GM19193 (cell line): ENCODE measurements around the gene TSEN54.

Source experiments
- POLR2A ChIP-seq: IDR thresholded peaks from 4 replicates; pipeline ENCODE4 v1.6.1; 2011; ENCODE audit not compliant: insufficient read depth, insufficient read length; ENCODE audit errors: extremely low read depth

Gene TSEN54

GRCh38 chr17:75539967-75540729, 23.8 kb downstream of the TSEN54 start:
- no peak for TF ChIP-seq POLR2A

GRCh38 chr17:75540923-75541503, 24.7 kb downstream of the TSEN54 start:
- no peak for TF ChIP-seq POLR2A

DNA sequence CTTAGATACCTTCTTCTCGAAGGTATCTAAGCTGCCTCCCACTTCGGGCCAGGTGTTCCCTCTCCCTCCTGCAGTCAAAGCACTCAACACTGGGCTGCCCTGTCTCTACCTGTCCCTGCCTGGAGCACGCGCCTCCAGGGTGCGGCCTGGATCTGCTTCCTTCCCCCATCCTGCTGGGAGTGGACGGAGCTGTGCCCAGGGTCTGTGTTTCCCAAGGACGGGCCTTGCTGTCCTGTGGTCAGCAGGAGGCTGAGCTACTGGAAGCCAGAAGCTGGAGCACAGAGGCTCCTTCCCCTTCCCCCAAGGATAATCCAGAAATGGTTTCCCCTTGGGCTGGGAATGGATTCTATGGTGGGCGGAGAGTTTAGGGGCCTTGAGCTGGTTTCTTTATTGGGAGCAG, 25.9 kb downstream of the TSEN54 start:
- TF ChIP-seq POLR2A: no peak

DNA sequence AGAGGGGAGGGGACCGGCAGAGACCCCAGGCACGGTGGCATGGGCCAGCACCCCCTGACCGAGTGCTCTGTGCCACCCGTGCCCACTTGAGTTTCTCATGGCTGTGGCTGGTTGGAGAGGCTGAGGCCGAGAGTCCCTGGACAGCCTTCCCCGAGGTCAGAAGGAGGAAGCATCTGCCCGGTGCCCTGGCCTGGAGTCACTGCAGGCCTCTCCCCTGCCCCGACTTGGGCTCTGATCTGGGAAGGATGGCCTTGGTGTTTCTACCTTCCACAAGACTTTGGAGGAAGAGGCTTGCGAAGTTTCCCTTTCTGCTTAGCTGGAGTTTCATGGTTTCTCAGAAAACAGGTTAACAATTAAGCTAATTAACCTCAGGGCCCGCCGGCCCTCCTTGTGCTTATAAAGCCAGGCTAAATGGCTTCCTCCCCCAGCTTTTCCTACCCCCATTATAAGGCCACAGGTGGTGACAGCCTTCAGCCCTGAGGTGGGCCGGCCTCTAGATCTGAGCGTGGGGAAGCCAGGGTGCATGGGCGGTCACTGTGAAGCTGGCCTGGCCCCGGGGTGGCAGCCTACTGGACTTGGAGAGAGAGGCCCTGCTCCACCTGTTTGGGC, 26.5 kb downstream of the TSEN54 start:
- no peak for TF ChIP-seq POLR2A

DNA sequence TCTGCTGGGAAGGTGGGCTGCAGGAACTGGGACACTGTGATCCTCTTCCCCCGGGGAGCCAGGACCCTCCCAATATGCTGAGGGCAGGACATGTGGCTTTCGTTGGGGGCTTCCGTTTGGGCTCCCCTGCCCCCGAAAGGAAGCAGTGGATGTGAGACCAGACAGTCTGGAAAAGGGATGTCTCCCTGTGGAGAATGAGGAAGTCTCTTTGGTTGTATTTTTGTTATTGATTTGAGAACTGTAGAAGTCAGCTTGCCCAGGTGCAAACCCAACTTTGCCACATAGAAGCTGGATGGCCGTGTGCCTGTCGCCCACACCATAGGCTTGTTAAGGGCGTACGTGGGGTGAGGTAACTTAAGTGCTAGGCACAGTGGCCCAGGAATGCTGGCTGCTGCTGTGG, 27.9 kb downstream of the TSEN54 start:
- TF ChIP-seq POLR2A: no peak

DNA sequence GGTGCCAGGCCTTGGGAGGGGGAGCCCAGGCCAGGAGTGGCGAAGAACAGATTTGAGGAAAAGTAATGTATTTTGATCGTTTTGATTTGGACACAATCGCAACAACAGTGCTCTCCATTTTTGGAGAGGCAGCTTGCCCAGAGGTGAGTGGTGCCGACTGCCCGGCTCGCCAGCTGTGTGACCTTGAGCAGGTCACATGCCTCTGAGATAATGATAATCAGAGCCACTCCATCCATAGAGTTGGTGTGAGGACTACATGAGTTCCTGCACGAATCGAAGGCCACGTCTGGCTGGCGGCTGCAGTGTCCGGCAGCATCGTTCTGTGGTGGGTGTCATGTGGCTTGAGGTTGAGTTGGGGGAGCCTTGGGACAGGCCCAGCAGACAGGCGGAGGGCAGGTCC, 29.9 kb downstream of the TSEN54 start:
- no peak for TF ChIP-seq POLR2A

DNA sequence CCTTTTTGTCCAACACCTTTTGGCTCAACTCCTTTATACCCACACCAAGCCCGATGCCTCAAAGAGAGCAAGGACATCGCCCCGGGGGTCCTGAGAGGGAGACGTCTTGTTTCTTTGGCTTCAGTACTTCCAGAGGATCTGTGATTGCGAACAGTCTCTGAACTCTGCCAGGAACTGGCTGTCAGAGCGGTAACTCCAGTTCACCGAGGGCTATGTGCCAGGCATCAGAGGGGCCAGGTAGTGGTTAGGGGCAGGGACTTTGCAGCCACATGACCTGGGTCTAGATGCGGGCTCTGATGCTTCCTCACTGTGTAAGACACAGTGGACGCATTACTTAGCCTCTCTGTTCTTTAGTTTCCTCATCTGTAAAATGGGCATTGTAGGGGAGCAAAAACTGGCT, 30.8 kb downstream of the TSEN54 start:
- TF ChIP-seq POLR2A: no peak

DNA sequence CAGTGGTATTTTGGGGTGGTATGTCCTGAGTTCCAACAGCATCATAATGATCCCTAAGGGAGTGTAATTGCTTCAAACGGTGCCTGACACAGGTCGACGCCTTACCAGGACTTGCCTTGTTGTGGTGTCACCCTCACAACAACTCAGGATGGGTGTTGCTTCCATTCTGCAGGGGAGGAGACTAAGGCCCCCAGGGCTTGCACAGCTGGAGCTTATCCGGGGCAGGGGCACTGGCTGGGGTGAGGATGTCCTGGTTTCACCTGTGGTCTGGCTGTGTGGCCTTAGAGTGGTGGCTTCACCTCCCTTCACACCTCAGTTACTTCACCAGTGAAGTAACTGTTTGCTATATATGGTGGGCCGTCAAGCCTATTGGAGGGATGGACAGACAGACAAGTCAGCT, 32.5 kb downstream of the TSEN54 start:
- TF ChIP-seq POLR2A: no peak

- TF ChIP-seq POLR2A: no peak
Measured at GRCh38 chr17:75549246-75550138, 33.2 kb downstream of the TSEN54 start.

DNA sequence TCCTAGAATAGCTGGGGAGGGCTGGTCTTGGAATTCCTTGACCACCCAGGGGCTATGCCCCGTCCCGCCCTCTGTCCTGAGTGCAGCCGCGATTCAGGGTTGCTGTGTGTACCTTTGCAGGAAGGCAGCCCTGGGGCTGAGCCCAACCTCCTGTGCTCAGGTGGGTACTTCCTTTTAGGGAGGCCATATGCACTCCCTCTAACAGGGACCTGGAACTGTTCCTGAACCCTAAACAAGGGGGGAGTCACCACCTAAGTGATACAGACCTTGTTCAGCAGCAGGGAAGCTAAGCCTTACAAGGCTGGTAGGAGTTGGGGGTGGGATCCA, 33.8 kb downstream of the TSEN54 start:
- TF ChIP-seq POLR2A: no peak

DNA sequence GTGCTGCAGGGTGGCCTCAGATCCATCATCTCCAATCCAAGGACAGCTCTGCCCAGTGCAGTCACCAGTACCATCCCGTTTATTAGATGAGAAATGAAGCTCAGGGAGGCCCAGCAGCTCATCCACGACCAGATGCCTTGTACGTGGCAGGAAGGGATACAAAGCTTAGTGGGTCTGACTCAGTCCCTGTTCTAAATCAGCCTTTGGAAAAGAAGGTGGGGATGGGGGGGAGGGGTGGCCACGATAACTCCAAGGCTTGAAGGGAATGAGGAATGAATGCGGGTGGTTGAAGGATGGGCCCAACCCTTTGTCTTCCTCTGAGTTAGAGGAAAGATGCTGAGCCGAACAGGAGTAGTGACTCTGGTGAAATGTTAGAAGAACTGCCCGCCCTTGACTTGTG, 34.9 kb downstream of the TSEN54 start:
- TF ChIP-seq POLR2A: no peak

GRCh38 chr17:75552425-75553294, 36.3 kb downstream of the TSEN54 start:
- no peak for TF ChIP-seq POLR2A

DNA sequence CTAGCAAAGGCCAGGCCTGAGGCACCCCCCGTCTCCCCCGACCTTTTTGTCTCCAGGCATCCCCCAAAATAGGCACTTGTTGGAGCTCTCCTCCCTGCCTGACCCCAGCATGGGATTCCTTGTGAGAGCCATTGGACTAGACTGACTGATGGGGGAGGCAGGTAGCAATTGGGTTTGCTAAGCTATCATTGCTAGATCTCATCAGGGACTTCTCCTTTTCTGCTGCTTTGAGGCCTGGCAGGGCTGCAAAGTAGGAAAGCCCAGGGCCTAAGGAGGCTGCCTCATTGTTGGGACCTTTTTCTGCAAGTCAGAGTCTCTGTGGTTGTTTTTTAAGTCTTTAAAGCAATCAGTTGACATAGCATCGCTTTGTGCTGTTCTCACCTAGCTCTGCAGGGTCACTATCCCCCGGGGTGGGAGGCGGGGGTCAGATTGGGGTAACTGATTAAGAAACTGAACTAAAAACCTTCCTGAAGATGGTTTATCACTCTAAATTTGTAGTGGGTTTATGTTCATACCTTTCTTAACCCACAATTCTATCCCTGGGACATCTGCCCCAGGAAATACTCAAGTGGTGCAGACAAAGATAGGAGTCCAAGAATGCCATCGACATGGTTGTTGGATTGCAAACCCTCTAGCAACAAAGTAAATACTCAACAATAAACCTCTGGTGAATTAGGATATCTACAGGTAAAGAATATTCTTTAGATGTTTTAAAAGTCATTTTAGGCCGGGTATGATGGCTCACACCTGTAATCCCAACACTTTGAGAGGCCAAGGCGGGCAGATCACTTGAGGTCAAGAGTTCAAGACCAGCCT, 37.2 kb downstream of the TSEN54 start:
- TF ChIP-seq POLR2A: no peak
